Stomach (tissue), 9 donors: Measurements from ENCODE around the gene LRRC61. TPM values are rescaled to one million over a fixed set of nuclear protein-coding genes. Genes with fewer than 3 reads are reported as not detected.
A peak's percentile ranks its signal among the peaks of the same experiment; 100 is the strongest.

Experiments used
- DNase-seq, 2 donors: peaks; one replicate each; pipeline versions ENCODE4 v3.0.0 to v3.0.0-alpha.2; 2013 to 2019
- H3K27ac ChIP-seq, 5 donors: fragments of 200-600 bp in 4 of 5; sonication (generic) in 4 of 5; one replicate each; pipeline ENCODE4 v1.5.1; 2013 to 2019; ENCODE audit warnings: mild to moderate bottlenecking in 1 of 5, moderate library complexity in 1 of 5
- H3K27me3 ChIP-seq, 3 donors: fragments of 200-600 bp; sonication (generic); one replicate each; pipeline ENCODE4 v1.5.1; 2017 to 2019; ENCODE audit warnings: mixed run types in 1 of 3
- H3K36me3 ChIP-seq, 4 donors: fragments of 200-600 bp; sonication (generic); 1 replicate in 3 of 4; 2 replicates in 1 of 4; pipeline ENCODE4 v1.5.1; 2016 to 2019
- H3K4me1 ChIP-seq, 4 donors: fragments of 200-600 bp; sonication (generic); one replicate each; pipeline ENCODE4 v1.5.1; 2016 to 2019
- H3K4me3 ChIP-seq, 4 donors: fragments of 200-600 bp; sonication (generic) in 3 of 4; one replicate each; pipeline ENCODE4 v1.5.1; 2016 to 2019; ENCODE audit warnings: mild to moderate bottlenecking in 1 of 4
- H3K9me3 ChIP-seq, 4 donors: fragments of 200-600 bp; sonication (generic); one replicate each; pipeline ENCODE4 v1.5.1; 2016 to 2019
- EP300 ChIP-seq: sonication (generic); formaldehyde crosslinking; IDR thresholded peaks from one replicate; pipeline ENCODE4 v1.6.1; 2017; ENCODE audit warnings: antibody characterized with exemption
- POLR2A ChIP-seq, 4 donors: fragments of 450-650 bp; IDR thresholded peaks; one replicate each; pipeline ENCODE4 v1.6.1; 2016; ENCODE audit warnings: antibody characterized with exemption in 4 of 4, control low read depth in 2 of 4, mild to moderate bottlenecking in 1 of 4, moderate library complexity in 1 of 4
- POLR2AphosphoS5 ChIP-seq, 3 donors: sonication (generic); formaldehyde crosslinking; IDR thresholded peaks; one replicate each; pipeline ENCODE4 v1.6.1; 2016; ENCODE audit warnings: antibody characterized with exemption in 3 of 3
- WGBS, 5 donors: extraction: QIAGEN DNeasy Blood & Tissue Kit in 3 of 5; methylation state at CpG; one replicate each; pipeline versions ENCODE4 v1.1.5 to v1.1.7; 2013 to 2018; 5-methylcytosine and 5-hydroxymethylcytosine counted together
- intact Hi-C: fragments of 100-400 bp; cut with DNase I; formaldehyde crosslinking; loops from one replicate; pipeline ENCODE4 v1.15.1; 2023; ENCODE audit warnings: low total_unique reads
- polyA plus RNA-seq, 3 donors: library from polyadenylated mRNA; stranded (reverse); fragments of 200-250 nt; gene quantifications; one replicate each; pipeline ENCODE4 v1.2.3, GENCODE V29; 2013
- total RNA-seq, 5 donors: library from RNA; depleted of rRNA; stranded (reverse); fragments of >200 nt; gene quantifications; one replicate each; pipeline versions ENCODE4 v1.1.0 to v1.2.3, GENCODE V29; 2014 to 2016
- TF ChIP-seq, protein P1 (sequence below), 7 experiments: fragments of 450-650 bp in 4 of 7; fragments of 200-600 bp in 3 of 7; sonication (generic) in 3 of 7; IDR thresholded peaks; one replicate each; pipeline ENCODE4 v1.5.1; 2016 to 2019; ENCODE audit warnings: antibody characterized with exemption in 7 of 7, control low read depth in 2 of 7, mild to moderate bottlenecking in 1 of 7
- donor health status: healthy with polysubstance abuse.
- donor health status: Bipolar disorder and iron deficiency.
- donor health status: healthy.

Gene LRRC61
- total and polyA plus RNA-seq, 8 donors, result 5.6 to 15.9 (median 9.6) TPM; not detected in 2

- TF ChIP-seq POLR2A (IDR thresholded peaks at IDR 0.05) (no peak), POLR2AphosphoS5 (IDR thresholded peaks at IDR 0.05) (no peak)
- TF ChIP-seq, protein P1, sequence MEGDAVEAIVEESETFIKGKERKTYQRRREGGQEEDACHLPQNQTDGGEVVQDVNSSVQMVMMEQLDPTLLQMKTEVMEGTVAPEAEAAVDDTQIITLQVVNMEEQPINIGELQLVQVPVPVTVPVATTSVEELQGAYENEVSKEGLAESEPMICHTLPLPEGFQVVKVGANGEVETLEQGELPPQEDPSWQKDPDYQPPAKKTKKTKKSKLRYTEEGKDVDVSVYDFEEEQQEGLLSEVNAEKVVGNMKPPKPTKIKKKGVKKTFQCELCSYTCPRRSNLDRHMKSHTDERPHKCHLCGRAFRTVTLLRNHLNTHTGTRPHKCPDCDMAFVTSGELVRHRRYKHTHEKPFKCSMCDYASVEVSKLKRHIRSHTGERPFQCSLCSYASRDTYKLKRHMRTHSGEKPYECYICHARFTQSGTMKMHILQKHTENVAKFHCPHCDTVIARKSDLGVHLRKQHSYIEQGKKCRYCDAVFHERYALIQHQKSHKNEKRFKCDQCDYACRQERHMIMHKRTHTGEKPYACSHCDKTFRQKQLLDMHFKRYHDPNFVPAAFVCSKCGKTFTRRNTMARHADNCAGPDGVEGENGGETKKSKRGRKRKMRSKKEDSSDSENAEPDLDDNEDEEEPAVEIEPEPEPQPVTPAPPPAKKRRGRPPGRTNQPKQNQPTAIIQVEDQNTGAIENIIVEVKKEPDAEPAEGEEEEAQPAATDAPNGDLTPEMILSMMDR (IDR thresholded peaks at IDR 0.05), result no peak
- DNase-seq, result no peak
- H3K27me3 ChIP-seq, result no peaks in the 10 kb centered on the region
- no peak overlapping the region for H3K4me3 ChIP-seq
- peaks cover 0 to 2% (median 1%) of the 10 kb centered on the region in 4 donors for H3K36me3 ChIP-seq
- H3K9me3 ChIP-seq, result no peaks in the 10 kb centered on the region
- intact Hi-C loops, result loop anchor here (10.0 kb wide), 1 partner anchor 49 kb away; no protein-coding TSS in a partner anchor
- H3K27ac ChIP-seq, result peak overlapping the region in 2 of 5 donors; percentile 12 to 14
- H3K4me1 ChIP-seq, result peaks cover 24 to 36% (median 29%) of the 10 kb centered on the region in 4 donors
- WGBS, 5 donors, result 64 to 86% (median 80%) methylated on average over 5 of the region's 5 CpGs
Measured at GRCh38 chr7:150365673-150366398, 42.7 kb downstream of the LRRC61 start.

DNA sequence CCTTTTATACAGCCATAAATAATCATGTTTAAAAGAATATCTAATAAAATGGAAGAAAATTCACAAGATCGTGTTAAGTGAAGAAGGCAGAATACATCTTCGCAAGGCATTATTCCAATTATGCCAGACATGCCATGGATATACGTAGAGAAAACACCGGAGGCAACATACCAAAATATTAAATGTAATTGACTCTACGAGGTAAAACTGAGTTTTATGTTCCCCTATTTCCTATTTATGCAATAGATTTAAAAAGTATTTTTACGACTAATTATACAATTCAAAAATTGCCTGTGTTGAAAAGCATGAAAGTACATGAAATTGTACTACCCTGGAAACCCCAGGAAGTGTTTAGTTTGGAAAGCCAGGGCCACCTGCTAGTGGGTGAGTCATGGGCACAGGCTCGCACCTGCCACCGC is 44.5 kb downstream of the LRRC61 start:
- TF ChIP-seq, protein P1 (IDR thresholded peaks at IDR 0.05), result no peak
- TF ChIP-seq POLR2AphosphoS5 (IDR thresholded peaks at IDR 0.05) (no peak), EP300 (no peak), POLR2A (IDR thresholded peaks at IDR 0.05) (no peak)
- no peak for DNase-seq
- intact Hi-C loops, result loop anchor here (10.0 kb wide), 1 partner anchor 47 kb away; no protein-coding TSS in a partner anchor
- H3K27ac ChIP-seq, result peak overlapping the region; percentile 87 to 97 (median 94)
- no peaks in the 10 kb centered on the region for H3K27me3 ChIP-seq
- 37 to 50% (median 45%) methylated on average over 8 of the region's 8 CpGs for WGBS, 5 donors
- H3K9me3 ChIP-seq, result no peaks in the 10 kb centered on the region
- peaks cover 31 to 54% (median 46%) of the 10 kb centered on the region in 4 donors for H3K4me1 ChIP-seq
- peaks cover 16 to 21% (median 20%) of the 10 kb centered on the region in 4 donors for H3K36me3 ChIP-seq
- peak overlapping the region; percentile 71 to 95 (median 84) for H3K4me3 ChIP-seq

- TF ChIP-seq, protein P1 (IDR thresholded peaks at IDR 0.05), result no peak
- TF ChIP-seq POLR2AphosphoS5 (IDR thresholded peaks at IDR 0.05) (peak; percentile 71 to 89 (median 82)), EP300 (no peak), POLR2A (IDR thresholded peaks at IDR 0.05) (no peak)
- Histone ChIP-seq H3K27ac (peak within 1 kb of the TSS; percentile 87 to 97 (median 94)), H3K4me3 (peak within 1 kb of the TSS; percentile 71 to 95 (median 84)), H3K27me3 (no peaks in the 10 kb centered on the region), H3K4me1 (peaks cover 31 to 60% (median 53%) of the 10 kb centered on the region in 4 donors), H3K36me3 (peaks cover 19 to 27% (median 26%) of the 10 kb centered on the region in 4 donors), H3K9me3 (no peaks in the 10 kb centered on the region)
- peak; percentile 92 to 96 for DNase-seq
- WGBS, 5 donors, result 0 to 2% (median 1%) methylated on average over 32 to 85 of the region's 85 CpGs
- intact Hi-C loops, result loop anchor here (10.0 kb wide), 1 partner anchor 47 kb away; no protein-coding TSS in a partner anchor
Measured at GRCh38 chr7:150368096-150368883, 45.1 kb downstream of the LRRC61 start, which contains the start of gene REPIN1. Gene REPIN1 (plus strand): TSS chr7:150368822. CDS start chr7:150369712, 890 bp downstream.
